Islet precursor cell (in vitro differentiated cells): Measurements from ENCODE around the gene PLXNA3.

Experiments used
- DNase-seq: peaks from one replicate; pipeline ENCODE4 v3.0.0-alpha.2; 2018

Gene PLXNA3

GRCh38 chrX:154507673-154508383, 49.7 kb downstream of the PLXNA3 start:
- DNase-seq = no peak

DNA sequence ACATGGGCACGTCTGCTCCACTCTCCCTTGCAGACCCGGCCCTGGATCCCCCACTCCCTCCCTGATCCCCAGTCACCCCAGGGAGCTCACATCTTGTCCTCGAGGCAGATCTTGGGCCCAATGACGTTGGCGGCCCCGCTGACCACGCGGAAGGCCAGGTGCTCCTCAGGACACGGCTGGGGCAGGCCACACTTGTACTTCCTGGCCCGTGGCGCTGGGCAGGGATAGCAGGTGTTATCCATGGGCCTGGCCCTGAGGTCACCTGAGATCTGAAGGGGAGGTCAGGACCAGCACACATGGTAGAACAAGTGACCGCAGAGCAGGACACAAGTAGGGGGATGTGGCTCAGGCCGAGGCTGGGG, 50.3 kb downstream of the PLXNA3 start:
- DNase-seq = no peak

DNA sequence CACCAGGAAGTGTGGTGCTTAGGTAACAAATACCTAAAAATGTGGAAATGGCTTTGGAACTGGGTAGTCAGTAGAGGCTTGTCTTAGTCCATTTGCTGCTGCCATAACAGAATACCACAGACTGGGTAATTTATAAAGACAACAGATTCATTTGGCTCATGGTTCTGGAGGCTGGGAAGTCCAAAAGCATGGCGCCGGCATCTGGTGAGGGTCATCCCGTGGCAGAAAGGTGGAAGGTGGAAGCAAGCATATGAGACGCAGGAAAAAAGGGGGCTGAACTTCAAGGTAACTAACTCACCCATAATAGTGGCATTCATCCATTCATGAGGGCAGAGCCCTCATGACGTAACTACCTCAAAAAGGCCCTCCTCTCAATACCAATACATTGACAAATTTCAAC, 51.4 kb downstream of the PLXNA3 start:
- no peak for DNase-seq

DNA sequence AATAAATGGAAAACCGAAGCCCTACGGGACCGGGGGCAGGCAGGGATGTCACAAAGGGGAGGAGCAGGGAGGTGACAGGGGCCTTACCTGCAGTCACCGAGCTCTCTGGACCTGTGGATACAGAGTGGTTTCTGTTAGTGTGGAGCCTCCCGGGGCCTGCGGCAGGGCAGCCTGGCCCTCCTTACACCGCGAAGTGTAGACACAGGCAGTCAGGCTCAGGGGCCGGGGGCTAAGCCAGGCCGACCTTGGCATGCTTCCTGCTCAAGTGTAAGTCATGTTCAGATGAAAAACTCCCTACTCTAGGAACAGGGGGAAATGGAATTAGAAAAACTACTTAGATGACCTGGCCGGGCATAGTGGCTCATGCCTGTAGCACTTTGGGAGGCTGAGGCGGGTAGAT, 53.7 kb downstream of the PLXNA3 start:
- DNase-seq = no peak

GRCh38 chrX:154512879-154513553, 54.9 kb downstream of the PLXNA3 start:
- no peak for DNase-seq

DNA sequence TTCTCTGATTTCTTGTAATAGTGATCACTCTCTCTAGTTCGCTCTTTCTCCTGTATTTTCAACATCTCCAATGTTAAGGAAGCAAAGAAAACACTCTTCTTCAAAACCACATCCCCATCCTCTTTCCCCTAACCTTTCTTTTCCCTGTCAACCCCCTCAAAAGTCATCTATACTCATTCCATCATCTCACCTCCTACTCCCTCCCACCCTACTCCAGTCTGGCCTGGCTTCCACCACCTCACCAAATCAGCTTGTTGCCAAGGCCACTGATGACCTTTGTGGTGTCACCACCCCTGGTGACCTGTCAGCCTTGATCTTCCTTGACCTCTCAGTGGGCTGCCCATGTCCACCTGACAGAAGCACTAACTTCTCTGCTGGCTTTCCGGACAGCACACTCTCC, 55.6 kb downstream of the PLXNA3 start:
- DNase-seq = no peak

DNA sequence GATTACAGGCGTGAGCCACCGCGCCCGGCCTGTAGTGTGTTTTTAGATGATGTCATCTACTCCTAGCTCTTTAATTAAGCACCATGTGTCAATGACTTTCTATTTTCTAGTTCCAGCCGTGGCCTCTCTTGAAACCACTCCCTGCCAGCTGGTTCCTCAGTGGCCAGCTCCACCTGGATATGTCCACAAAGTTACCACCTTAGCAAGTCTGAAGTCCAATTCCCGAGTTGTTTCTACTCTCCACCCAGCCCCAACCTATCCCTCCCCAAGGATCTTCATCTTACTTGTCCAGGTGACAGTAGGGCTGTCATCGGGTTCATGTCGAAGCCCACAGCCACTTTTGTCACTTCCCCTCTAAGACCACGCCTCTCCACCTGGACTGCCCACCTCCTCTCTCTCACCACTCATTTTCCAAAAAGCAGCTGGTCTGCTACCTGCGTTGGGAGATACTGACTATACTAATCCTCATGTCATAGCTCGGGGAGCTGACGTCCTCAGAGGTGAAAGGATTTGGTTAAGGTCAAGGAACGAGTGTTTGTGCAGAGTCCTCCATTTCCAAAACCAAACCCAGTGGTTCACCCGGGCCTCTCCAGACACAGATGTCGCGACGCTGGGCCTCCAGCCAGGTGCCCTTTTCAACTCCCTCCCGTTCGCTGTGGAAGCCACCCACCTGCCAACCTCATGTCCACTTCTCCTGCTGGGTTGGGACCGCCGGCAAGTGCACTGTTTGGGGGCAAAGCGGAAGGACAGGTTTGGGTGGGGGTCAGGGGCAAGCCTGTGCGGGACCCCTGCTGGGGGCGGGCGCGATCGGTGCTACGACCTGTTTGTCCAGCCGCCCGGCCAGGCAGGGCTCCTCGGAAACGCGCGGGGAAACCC, 57.2 kb downstream of the PLXNA3 start:
- no peak for DNase-seq

DNA sequence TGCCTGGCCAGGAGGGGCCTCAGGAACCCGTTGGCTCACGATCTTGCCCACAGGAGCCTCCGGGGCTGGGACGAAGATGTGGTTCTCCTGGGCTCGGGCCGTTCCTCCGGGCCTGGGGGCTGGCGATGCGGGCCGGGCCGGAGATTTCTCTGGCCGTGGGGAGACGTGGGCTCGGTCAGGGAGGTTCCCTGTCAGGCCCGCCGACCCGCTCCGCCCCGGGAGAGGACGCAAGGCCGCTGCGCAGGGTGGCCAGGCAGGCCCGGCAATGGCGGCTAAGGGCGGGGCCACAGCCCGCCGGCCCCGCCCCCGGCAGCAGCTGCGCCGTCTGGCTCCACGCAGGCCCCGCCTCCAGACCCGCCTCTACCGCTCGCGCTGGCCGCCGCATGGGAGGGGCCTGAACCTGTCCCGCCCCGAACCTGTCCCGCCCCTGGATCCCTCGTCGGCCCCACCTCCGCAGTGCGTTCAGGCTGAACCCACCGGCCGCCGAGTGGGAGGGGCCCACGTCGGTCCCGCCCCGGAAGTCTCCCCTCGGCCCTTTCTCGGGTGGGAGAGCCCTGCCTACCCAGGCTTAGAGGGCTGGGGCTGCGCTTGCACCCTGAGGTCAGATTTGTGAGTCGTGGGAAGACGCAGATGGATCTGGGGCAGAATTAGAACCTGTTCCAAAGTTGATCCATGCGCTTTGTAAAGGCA, 58.0 kb downstream of the PLXNA3 start, which contains the start of gene FAM3A:
Gene FAM3A, minus strand, starts transcription at position 267 of the 690 bp plus-strand sequence. CDS start 460 bp downstream, outside the sequence.
- peak; percentile 95 for DNase-seq

- DNase-seq = peak; percentile 71
Measured at GRCh38 chrX:154516656-154517100, 58.6 kb downstream of the PLXNA3 start.

DNA sequence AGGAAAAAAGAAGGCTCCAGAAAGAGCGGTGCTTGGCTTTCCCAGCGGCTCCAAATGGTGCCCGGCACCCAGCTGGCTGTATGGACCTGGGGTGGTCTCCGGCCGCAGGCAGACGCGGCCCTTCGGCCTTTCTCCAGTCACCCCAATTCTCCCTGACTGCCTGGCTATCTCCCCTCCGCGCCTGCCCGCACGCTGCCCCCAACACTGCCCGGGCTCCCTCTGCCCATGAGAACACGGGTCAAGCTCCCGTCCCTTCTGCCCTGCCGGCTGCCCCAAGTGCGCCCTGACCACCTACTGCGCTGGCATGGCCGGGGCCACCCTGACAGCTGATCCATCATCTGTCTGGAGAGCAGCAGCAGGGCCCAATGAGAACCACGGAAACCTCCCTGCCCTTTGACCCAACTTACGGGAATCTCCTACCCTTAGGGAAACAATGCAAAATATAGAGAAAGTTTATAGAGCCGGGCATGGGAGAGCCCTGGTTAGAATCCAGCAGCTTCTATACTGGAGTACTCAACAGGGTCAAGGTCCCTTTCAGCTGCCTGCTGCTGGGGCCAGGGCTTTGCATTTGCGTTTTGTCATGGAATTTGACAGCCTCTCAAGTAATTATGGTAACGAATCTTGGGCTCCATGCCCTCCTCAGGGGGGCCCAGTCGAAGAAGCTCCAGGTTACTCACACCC, 59.2 kb downstream of the PLXNA3 start:
- no peak for DNase-seq

- no peak for DNase-seq
Measured at GRCh38 chrX:154519389-154519788, 61.3 kb downstream of the PLXNA3 start.

- no peak for DNase-seq
Measured at GRCh38 chrX:154525606-154526490, 67.8 kb downstream of the PLXNA3 start.

DNA sequence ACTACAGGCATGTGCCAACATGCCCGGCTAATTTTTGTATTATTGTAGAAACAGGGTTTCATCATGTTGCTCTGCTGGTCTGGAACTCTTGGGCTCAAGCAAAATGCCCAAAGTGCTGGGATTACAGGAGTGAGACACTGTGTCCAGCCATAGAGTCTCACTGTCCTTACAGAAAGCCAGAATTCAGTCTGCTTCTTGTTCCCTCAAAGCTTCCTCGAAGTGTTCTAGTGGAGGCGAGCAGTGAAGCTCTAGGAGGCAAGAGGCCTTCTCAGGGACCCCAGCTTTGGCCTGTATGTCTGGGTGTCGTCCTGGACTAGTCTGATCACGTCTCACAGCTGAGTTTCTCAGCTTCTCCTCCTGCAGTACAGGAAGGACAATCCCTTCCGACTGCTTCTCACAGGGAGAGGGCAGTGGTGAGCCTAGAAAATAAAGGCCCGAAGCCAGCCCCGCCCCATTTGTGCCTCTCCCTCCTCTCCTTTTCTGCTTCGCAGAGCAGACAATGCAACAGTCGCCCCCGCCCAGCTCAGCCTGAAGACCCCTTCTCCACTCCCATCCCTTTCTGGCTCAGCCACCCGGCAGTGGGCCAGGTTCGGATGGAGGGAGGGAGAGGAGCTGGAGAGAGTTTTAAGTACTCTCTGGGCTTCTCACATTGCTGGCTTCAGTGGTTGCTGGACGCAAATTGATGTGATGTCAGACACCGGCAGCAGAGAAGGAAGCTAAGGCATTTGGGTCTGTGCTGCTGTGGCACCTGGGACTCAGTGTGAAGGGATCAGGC, 69.0 kb downstream of the PLXNA3 start:
- DNase-seq = peak; percentile 90
